ENCODE measurements around the gene NRBP1. TPM values are rescaled to one million over a fixed set of nuclear protein-coding genes. Genes with fewer than 3 reads are reported as not detected.

The NRBP1 gene
- total and polyA plus RNA-seq, 4 donors: 34.3 to 56.9 (median 46.0) TPM

- peak within 1 kb of the TSS; percentile 70 to 90 for H3K27ac ChIP-seq (ENCODE audit: low read depth in 1 of 2, low read length in 2 of 2)
- H3K4me3 ChIP-seq (ENCODE audit: low read depth in 1 of 3, low read length in 3 of 3): peak within 1 kb of the TSS; percentile 44 to 80 (median 68)
- 8% methylated on average over 43 of the region's 43 CpGs for WGBS
- no peaks in the 10 kb centered on the region for H3K9me3 ChIP-seq (ENCODE audit: control insufficient read depth in 4 of 4, low read length in 3 of 4)
- TF ChIP-seq ZBTB33 (IDR thresholded peaks at IDR 0.05) (peak; percentile 80), MAX (IDR thresholded peaks at IDR 0.05) (peak; percentile 91), RXRA (IDR thresholded peaks at IDR 0.05) (peak; percentile 53 to 63), YY1 (IDR thresholded peaks at IDR 0.05) (peak; percentile 71), RAD21 (IDR thresholded peaks at IDR 0.05) (peak in 1 of 2 donors; percentile 40), ATF3 (IDR thresholded peaks at IDR 0.05) (no peak), NR2F2 (IDR thresholded peaks at IDR 0.05) (peak; percentile 43), REST (IDR thresholded peaks at IDR 0.05) (peak; percentile 93), HNF4A (conservative IDR thresholded peaks at IDR 0.05) (no peak), FOXA2 (IDR thresholded peaks at IDR 0.05) (no peak), FOXA1 (IDR thresholded peaks at IDR 0.05) (no peak), EGR1 (IDR thresholded peaks at IDR 0.05; ENCODE audit: low read depth in 2 of 2) (no peak), GABPA (IDR thresholded peaks at IDR 0.05 in 1 of 2, conservative IDR thresholded peaks at IDR 0.05 in 1 of 2) (peak in 1 of 2 donors; percentile 71), SP1 (IDR thresholded peaks at IDR 0.05) (peak; percentile 82), CTCF (IDR thresholded peaks at IDR 0.05; ENCODE audit: low read depth, low read length, missing input control) (no peak), HNF4G (IDR thresholded peaks at IDR 0.05) (no peak), JUND (IDR thresholded peaks at IDR 0.05) (peak in 1 of 2 donors; percentile 46), TAF1 (conservative IDR thresholded peaks at IDR 0.05) (peak; percentile 92)
- peak; percentile 98 for DNase-seq (ENCODE audit: low spot score)
- no peaks in the 10 kb centered on the region for H3K27me3 ChIP-seq (ENCODE audit: control insufficient read depth in 4 of 4, insufficient read depth in 4 of 4, low read length in 3 of 4)
- peaks cover 2 to 25% (median 14%) of the 10 kb centered on the region in 4 donors for H3K4me1 ChIP-seq (ENCODE audit: control insufficient read depth in 4 of 4, insufficient read depth in 4 of 4, low read length in 3 of 4)
- H3K9ac ChIP-seq (ENCODE audit: low read depth in 1 of 2, low read length in 2 of 2): peak within 1 kb of the TSS; percentile 23 to 76
- peaks cover 7 to 19% (median 12%) of the 10 kb centered on the region in 4 donors for H3K36me3 ChIP-seq (ENCODE audit: control insufficient read depth in 4 of 4, insufficient read depth in 3 of 4, low read depth in 1 of 4, low read length in 3 of 4)
These were observed 61.3 kb downstream of the NRBP1 start, which contains the start of gene IFT172 for GRCh38 chr2:27489498-27490397. Gene IFT172, minus strand, starts transcription at chr2:27489743. Its CDS starts 90 bp downstream, at chr2:27489653.

Small RNA genes within 50 kb of the gene (small RNA-seq; reads per million reads assigned to genes)
- gene RNU6-986P: not detected

Other genes starting within 250 kb of the NRBP1 start
- gene ATRAID, start 216.6 kb upstream of the NRBP1 start, total RNA-seq: 10 to 100 TPM; 44.9 to 48.6 TPM
- gene ATRAID, start 216.6 kb upstream of the NRBP1 start, polyA plus RNA-seq: 10 to 100 TPM; 49.3 to 77.5 TPM
- 100 to 1,000 TPM in 1 of 2 donors, 10 to 100 TPM in 1; 12.5 to 100 TPM for gene SLC5A6, start 216.4 kb upstream of the NRBP1 start, total RNA-seq
- 100 to 1,000 TPM in 1 of 2 donors, 10 to 100 TPM in 1; 46.0 to 217 TPM for gene SLC5A6, start 216.4 kb upstream of the NRBP1 start, polyA plus RNA-seq
- gene CAD, start 211.3 kb upstream of the NRBP1 start, total RNA-seq: 10 to 100 TPM; 18.7 to 23.2 TPM
- gene CAD, start 211.3 kb upstream of the NRBP1 start, polyA plus RNA-seq: 1 to 10 TPM; 6.3 to 8.4 TPM
- gene SLC30A3, start 165.6 kb upstream of the NRBP1 start, total RNA-seq: not detected
- gene SLC30A3, start 165.6 kb upstream of the NRBP1 start, polyA plus RNA-seq: under 1 TPM in 1 of 2 donors, not detected in 1; 0.20 TPM
- gene DNAJC5G, start 153.2 kb upstream of the NRBP1 start, total RNA-seq: not detected
- gene DNAJC5G, start 153.2 kb upstream of the NRBP1 start, polyA plus RNA-seq: not detected
- not detected for gene TRIM54, start 146.2 kb upstream of the NRBP1 start, total RNA-seq
- gene TRIM54, start 146.2 kb upstream of the NRBP1 start, polyA plus RNA-seq: under 1 TPM in 1 of 2 donors, not detected in 1; 0.03 TPM
- under 1 TPM in 1 of 2 donors, not detected in 1; 0.25 TPM for gene UCN, start 120.2 kb upstream of the NRBP1 start, total RNA-seq
- gene UCN, start 120.2 kb upstream of the NRBP1 start, polyA plus RNA-seq: under 1 TPM; 0.42 to 0.83 TPM
- 10 to 100 TPM; 13.9 to 29.6 TPM for gene MPV17, start 105.5 kb upstream of the NRBP1 start, total RNA-seq
- gene MPV17, start 105.5 kb upstream of the NRBP1 start, polyA plus RNA-seq: 10 to 100 TPM; 17.7 to 26.0 TPM
- gene GTF3C2, start 71.9 kb upstream of the NRBP1 start, total RNA-seq: 10 to 100 TPM; 16.4 to 20.6 TPM
- 10 to 100 TPM in 1 of 2 donors, 1 to 10 TPM in 1; 9.7 to 13.0 TPM for gene GTF3C2, start 71.9 kb upstream of the NRBP1 start, polyA plus RNA-seq
- 10 to 100 TPM; 10.5 to 18.9 TPM for gene EIF2B4, start 58.3 kb upstream of the NRBP1 start, total RNA-seq
- 10 to 100 TPM; 22.6 to 25.8 TPM for gene EIF2B4, start 58.3 kb upstream of the NRBP1 start, polyA plus RNA-seq
- 10 to 100 TPM; 53.7 to 65.3 TPM for gene SNX17, start 58.0 kb upstream of the NRBP1 start, total RNA-seq
- 10 to 100 TPM; 57.7 to 60.5 TPM for gene SNX17, start 58.0 kb upstream of the NRBP1 start, polyA plus RNA-seq
- gene ZNF513, start 47.9 kb upstream of the NRBP1 start, total RNA-seq: 1 to 10 TPM; 7.9 to 9.3 TPM
- gene ZNF513, start 47.9 kb upstream of the NRBP1 start, polyA plus RNA-seq: 10 to 100 TPM in 1 of 2 donors, 1 to 10 TPM in 1; 2.9 to 11.2 TPM
- gene PPM1G, start 19.0 kb upstream of the NRBP1 start, total RNA-seq: 10 to 100 TPM; 28.9 to 45.5 TPM
- gene PPM1G, start 19.0 kb upstream of the NRBP1 start, polyA plus RNA-seq: 10 to 100 TPM; 26.4 to 37.3 TPM
- gene KRTCAP3, start 13.8 kb downstream of the NRBP1 start, total RNA-seq: 1 to 10 TPM; 1.8 to 2.8 TPM
- gene KRTCAP3, start 13.8 kb downstream of the NRBP1 start, polyA plus RNA-seq: 10 to 100 TPM in 1 of 2 donors, 1 to 10 TPM in 1; 6.7 to 12.7 TPM
- 1 to 10 TPM; 9.7 to 9.8 TPM for gene IFT172, start 61.1 kb downstream of the NRBP1 start, total RNA-seq
- gene IFT172, start 61.1 kb downstream of the NRBP1 start, polyA plus RNA-seq: 1 to 10 TPM; 2.6 to 2.9 TPM
- gene FNDC4, start 66.6 kb downstream of the NRBP1 start, total RNA-seq: 10 to 100 TPM; 11.4 to 51.0 TPM
- 100 to 1,000 TPM in 1 of 2 donors, 10 to 100 TPM in 1; 32.6 to 165 TPM for gene FNDC4, start 66.6 kb downstream of the NRBP1 start, polyA plus RNA-seq
- 100 to 1,000 TPM in 1 of 2 donors, 1 to 10 TPM in 1; 9.6 to 173 TPM for gene GCKR, start 68.2 kb downstream of the NRBP1 start, total RNA-seq
- 10 to 100 TPM; 71.0 to 87.8 TPM for gene GCKR, start 68.2 kb downstream of the NRBP1 start, polyA plus RNA-seq
- gene ZNF512, start 154.4 kb downstream of the NRBP1 start, total RNA-seq: 10 to 100 TPM in 1 of 2 donors, 1 to 10 TPM in 1; 8.1 to 13.0 TPM
- gene ZNF512, start 154.4 kb downstream of the NRBP1 start, polyA plus RNA-seq: 1 to 10 TPM; 3.3 to 6.2 TPM
- 1 to 10 TPM; 1.6 to 2.5 TPM for gene CCDC121, start 200.4 kb downstream of the NRBP1 start, total RNA-seq
- 1 to 10 TPM in 1 of 2 donors, under 1 TPM in 1; 0.97 to 1.2 TPM for gene CCDC121, start 200.4 kb downstream of the NRBP1 start, polyA plus RNA-seq
- 10 to 100 TPM; 12.6 to 17.2 TPM for gene GPN1, start 200.4 kb downstream of the NRBP1 start, total RNA-seq
- gene GPN1, start 200.4 kb downstream of the NRBP1 start, polyA plus RNA-seq: 10 to 100 TPM; 10.7 to 12.2 TPM
- gene SUPT7L, start 235.0 kb downstream of the NRBP1 start, total RNA-seq: 10 to 100 TPM; 12.3 to 14.6 TPM
- 10 to 100 TPM in 1 of 2 donors, 1 to 10 TPM in 1; 9.6 to 10.7 TPM for gene SUPT7L, start 235.0 kb downstream of the NRBP1 start, polyA plus RNA-seq
- gene SLC4A1AP, start 235.3 kb downstream of the NRBP1 start, total RNA-seq: 10 to 100 TPM; 10.6 to 12.3 TPM
- 1 to 10 TPM; 7.2 to 8.5 TPM for gene SLC4A1AP, start 235.3 kb downstream of the NRBP1 start, polyA plus RNA-seq

Measured in liver (tissue), 10 donors.